Ovary (tissue), 9 donors: ENCODE results near the gene TLCD3A. TPM values are rescaled to one million over a fixed set of nuclear protein-coding genes. Genes with fewer than 3 reads are reported as not detected.

Experiments
- DNase-seq, 5 donors: peaks; one replicate each; pipeline ENCODE4 v3.0.0-alpha.2; 2019 to 2020
- H3K27ac ChIP-seq, 2 donors: fragments of 200-600 bp; one replicate each; pipeline versions ENCODE4 v1.5.1 to v1.8.0; 2019 to 2022
- H3K27me3 ChIP-seq: fragments of 200-600 bp; one replicate; pipeline ENCODE4 v1.8.0; 2022
- H3K36me3 ChIP-seq: fragments of 200-600 bp; sonication (generic); one replicate; pipeline ENCODE4 v1.5.1; 2019
- H3K4me1 ChIP-seq: one replicate; pipeline ENCODE4 v1.8.1; 2013; ENCODE audit warnings: mild to moderate bottlenecking, moderate library complexity; ENCODE audit not compliant: insufficient read depth
- H3K4me3 ChIP-seq: fragments of 200-600 bp; sonication (generic); one replicate; pipeline ENCODE4 v1.5.1; 2017
- H3K9me3 ChIP-seq, 2 donors: fragments of 200-600 bp in 1 of 2; sonication (generic) in 1 of 2; one replicate each; pipeline versions ENCODE4 v1.5.1 to v1.8.1; 2013 to 2019; ENCODE audit warnings: mild to moderate bottlenecking in 1 of 2, moderate library complexity in 1 of 2
- CTCF ChIP-seq, 3 donors: fragments of 450-650 bp in 2 of 3; fragments of 200-600 bp in 1 of 3; IDR thresholded peaks; one replicate each; pipeline versions ENCODE4 v1.5.1 to v1.8.0; 2016 to 2022; ENCODE audit warnings: antibody characterized with exemption in 3 of 3, mild to moderate bottlenecking in 1 of 3
- EP300 ChIP-seq: sonication (generic); formaldehyde crosslinking; IDR thresholded peaks from one replicate; pipeline ENCODE4 v1.6.1; 2017; ENCODE audit warnings: antibody characterized with exemption
- POLR2A ChIP-seq: fragments of 450-650 bp; IDR thresholded peaks from one replicate; pipeline ENCODE4 v1.6.1; 2017; ENCODE audit warnings: antibody characterized with exemption, mild to moderate bottlenecking, moderate library complexity
- WGBS, 3 donors: extraction: QIAGEN DNeasy Blood & Tissue Kit in 1 of 3; methylation state at CpG; one replicate each; pipeline versions ENCODE4 v1.1.5 to v1.1.7; 2013 to 2017; 5-methylcytosine and 5-hydroxymethylcytosine counted together
- intact Hi-C, 4 donors: fragments of 100-400 bp; cut with DNase I; formaldehyde crosslinking; loops; one replicate each; pipeline versions ENCODE4 v1.11.0 to v1.15.1; 2022 to 2023
- polyA plus RNA-seq, 2 donors: library from polyadenylated mRNA; stranded (reverse); fragments of 200-250 nt in 1 of 2; fragments of 350-450 nt in 1 of 2; fragmentation: Illumina TruSeq in 1 of 2; extraction: RNeasy Lipid Tissue Mini Kit (QIAGEN cat#74804) in 1 of 2; gene quantifications; one replicate each; pipeline ENCODE4 v1.2.3, GENCODE V29; 2013 to 2014
- total RNA-seq, 7 donors: library from RNA; depleted of rRNA in 2 of 7; stranded (reverse); fragments of >200 nt in 2 of 7; fragmentation: NEBNext Ultra II Directional in 3 of 7; extraction: Animal tissue kit (Norgen Biotek cat#: 25700) in 3 of 7; gene quantifications; one replicate each; pipeline versions ENCODE4 v1.1.0 to v1.2.4, GENCODE V29; 2016 to 2023
- donor health status: DM: no; HTN: no; CAD: no; lungs with moderate emphysema.
- donor health status: DM: no; HTN: no; CAD: no.
- donor health status: Bipolar disorder and iron deficiency.
- donor health status: DM: yes; HTN: yes; CAD: no.
- donor health status: DM: no; HTN: no; CAD: no.
- donor health status: DM: yes; HTN: yes; CAD: no.

The TLCD3A gene
- total and polyA plus RNA-seq, 9 donors, result 3.0 to 17.8 (median 13.1) TPM

GRCh38 chr17:791829-792228, 59.4 kb downstream of the TLCD3A start:
- Histone ChIP-seq H3K36me3 (no peaks in the 10 kb centered on the region), H3K9me3 (no peaks in the 10 kb centered on the region), H3K27ac (no peak overlapping the region), H3K4me1 (no peaks in the 10 kb centered on the region), H3K27me3 (no peaks in the 10 kb centered on the region), H3K4me3 (no peak overlapping the region)
- WGBS, 3 donors, result 82 to 85% (median 83%) methylated on average over 19 of the region's 19 CpGs
- intact Hi-C loops, result loop anchor here in 1 of 4 donors (5.0 kb wide), 1 partner anchor 190 kb away; no protein-coding TSS in a partner anchor
- no peak for DNase-seq
- no peak for TF ChIP-seq POLR2A
- no peak for TF ChIP-seq EP300
- no peak for TF ChIP-seq CTCF (IDR thresholded peaks at IDR 0.05)

GRCh38 chr17:792277-792676, 59.9 kb downstream of the TLCD3A start:
- Histone ChIP-seq H3K36me3 (no peaks in the 10 kb centered on the region), H3K27me3 (no peaks in the 10 kb centered on the region), H3K27ac (no peak overlapping the region), H3K9me3 (no peaks in the 10 kb centered on the region), H3K4me3 (no peak overlapping the region), H3K4me1 (no peaks in the 10 kb centered on the region)
- intact Hi-C loops, result loop anchor here in 1 of 4 donors (5.0 kb wide), 1 partner anchor 190 kb away; no protein-coding TSS in a partner anchor
- WGBS, 3 donors, result 69 to 80% (median 74%) methylated on average over 9 of the region's 9 CpGs
- no peak for DNase-seq
- TF ChIP-seq CTCF (IDR thresholded peaks at IDR 0.05) (no peak), POLR2A (no peak), EP300 (no peak)

Other genes with a start within 250 kb of the TLCD3A start
- gene VPS53, start 17.8 kb upstream of the TLCD3A start, total RNA-seq, result 10 to 100 TPM in 6 of 7 donors, 1 to 10 TPM in 1; 9.3 to 82.1 (median 58.2) TPM
- 10 to 100 TPM in 1 of 2 donors, 1 to 10 TPM in 1; 9.1 to 18.8 TPM for gene VPS53, start 17.8 kb upstream of the TLCD3A start, polyA plus RNA-seq
- 10 to 100 TPM; 10.9 to 31.3 (median 24.4) TPM for gene GEMIN4, start 19.7 kb downstream of the TLCD3A start, total RNA-seq
- 10 to 100 TPM; 10.9 to 13.9 TPM for gene GEMIN4, start 19.7 kb downstream of the TLCD3A start, polyA plus RNA-seq
- 10 to 100 TPM; 22.1 to 66.7 (median 46.0) TPM for gene GLOD4, start 49.7 kb downstream of the TLCD3A start, total RNA-seq
- gene GLOD4, start 49.7 kb downstream of the TLCD3A start, polyA plus RNA-seq, result 10 to 100 TPM; 34.9 to 90.6 TPM
- 10 to 100 TPM; 10.1 to 16.7 (median 14.0) TPM for gene MRM3, start 49.8 kb downstream of the TLCD3A start, total RNA-seq
- gene MRM3, start 49.8 kb downstream of the TLCD3A start, polyA plus RNA-seq, result 10 to 100 TPM; 12.8 to 13.9 TPM
- 10 to 100 TPM in 6 of 7 donors, 1 to 10 TPM in 1; 5.5 to 34.8 (median 28.4) TPM for gene NXN, start 247.2 kb downstream of the TLCD3A start, total RNA-seq
- gene NXN, start 247.2 kb downstream of the TLCD3A start, polyA plus RNA-seq, result 10 to 100 TPM; 24.3 to 29.9 TPM